ENCODE measurements around the gene PIK3CA. TPM values are rescaled to one million over a fixed set of nuclear protein-coding genes. Genes with fewer than 3 reads are reported as not detected.
A peak's percentile ranks its signal among the peaks of the same experiment; 100 is the strongest.

PIK3CA gene
- total and polyA plus RNA-seq, 4 donors = 4.5 to 42.9 (median 16.0) TPM

- TF ChIP-seq, protein P1, sequence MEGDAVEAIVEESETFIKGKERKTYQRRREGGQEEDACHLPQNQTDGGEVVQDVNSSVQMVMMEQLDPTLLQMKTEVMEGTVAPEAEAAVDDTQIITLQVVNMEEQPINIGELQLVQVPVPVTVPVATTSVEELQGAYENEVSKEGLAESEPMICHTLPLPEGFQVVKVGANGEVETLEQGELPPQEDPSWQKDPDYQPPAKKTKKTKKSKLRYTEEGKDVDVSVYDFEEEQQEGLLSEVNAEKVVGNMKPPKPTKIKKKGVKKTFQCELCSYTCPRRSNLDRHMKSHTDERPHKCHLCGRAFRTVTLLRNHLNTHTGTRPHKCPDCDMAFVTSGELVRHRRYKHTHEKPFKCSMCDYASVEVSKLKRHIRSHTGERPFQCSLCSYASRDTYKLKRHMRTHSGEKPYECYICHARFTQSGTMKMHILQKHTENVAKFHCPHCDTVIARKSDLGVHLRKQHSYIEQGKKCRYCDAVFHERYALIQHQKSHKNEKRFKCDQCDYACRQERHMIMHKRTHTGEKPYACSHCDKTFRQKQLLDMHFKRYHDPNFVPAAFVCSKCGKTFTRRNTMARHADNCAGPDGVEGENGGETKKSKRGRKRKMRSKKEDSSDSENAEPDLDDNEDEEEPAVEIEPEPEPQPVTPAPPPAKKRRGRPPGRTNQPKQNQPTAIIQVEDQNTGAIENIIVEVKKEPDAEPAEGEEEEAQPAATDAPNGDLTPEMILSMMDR (IDR thresholded peaks at IDR 0.05; ENCODE audit: control extremely low read depth, extremely low read depth) = no peak
- ATAC-seq (ENCODE audit: insufficient read depth, low FRiP score) (peak; percentile 100), DNase-seq (peak; percentile 78 to 86 (median 81))
- WGBS, 2 donors = 7 to 14% methylated on average over 54 to 71 of the region's 71 CpGs
- Histone ChIP-seq H3K9me3 (ENCODE audit: control insufficient read depth in 4 of 4, insufficient read depth in 3 of 4, low read length in 3 of 4) (peaks cover 0 to 12% (median 2%) of the 10 kb centered on the region in 4 donors), H3K9ac (ENCODE audit: insufficient read depth in 1 of 2, low read length in 2 of 2) (peak overlapping the region in 1 of 2 donors; percentile 53), H3K36me3 (ENCODE audit: control insufficient read depth in 4 of 4, insufficient read depth in 4 of 4, low read length in 4 of 4) (no peaks in the 10 kb centered on the region), H3K27ac (ENCODE audit: low read depth in 1 of 2, low read length in 1 of 2) (peak overlapping the region; percentile 43 to 70), H3K27me3 (ENCODE audit: control insufficient read depth in 3 of 3, insufficient read depth in 3 of 3, low read length in 2 of 3) (no peaks in the 10 kb centered on the region), H3K4me1 (ENCODE audit: control insufficient read depth in 5 of 5, insufficient read depth in 5 of 5, low read length in 5 of 5) (peaks cover 0 to 3% (median 0%) of the 10 kb centered on the region in 5 donors), H3K4me3 (peak overlapping the region; percentile 61)
Measured at GRCh38 chr3:179260949-179261765, 113.0 kb downstream of the PIK3CA start.

DNA sequence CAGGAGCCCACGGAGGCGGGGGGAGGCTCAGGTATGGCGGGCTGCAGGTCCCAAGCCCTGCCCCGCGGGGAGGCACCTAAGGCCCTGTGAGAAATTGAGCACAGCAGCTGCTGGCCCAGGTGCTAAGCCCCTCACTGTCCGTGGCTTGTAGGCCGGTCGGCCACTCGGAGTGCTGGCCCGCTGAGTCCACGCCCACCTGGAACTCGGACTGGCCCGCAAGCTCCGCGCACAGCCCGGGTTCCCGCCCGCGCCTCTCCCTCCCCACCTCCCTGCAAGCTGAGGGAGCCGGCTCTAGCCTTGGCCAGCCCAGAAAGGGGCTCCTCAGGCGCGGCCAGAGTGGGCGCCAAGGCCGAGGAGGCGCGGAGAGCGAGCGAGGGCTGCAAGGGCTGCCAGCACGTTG lies 115.0 kb downstream of the PIK3CA start:
- DNase-seq = no peak
- Histone ChIP-seq H3K27ac (ENCODE audit: low read depth in 1 of 2, low read length in 1 of 2) (no peak overlapping the region), H3K4me1 (ENCODE audit: control insufficient read depth in 5 of 5, insufficient read depth in 5 of 5, low read length in 5 of 5) (peaks cover 0 to 3% (median 0%) of the 10 kb centered on the region in 5 donors), H3K9me3 (ENCODE audit: control insufficient read depth in 4 of 4, insufficient read depth in 3 of 4, low read length in 3 of 4) (peaks cover 0 to 12% (median 2%) of the 10 kb centered on the region in 4 donors), H3K4me3 (no peak overlapping the region), H3K9ac (ENCODE audit: insufficient read depth in 1 of 2, low read length in 2 of 2) (no peak overlapping the region), H3K27me3 (ENCODE audit: control insufficient read depth in 3 of 3, insufficient read depth in 3 of 3, low read length in 2 of 3) (no peaks in the 10 kb centered on the region), H3K36me3 (ENCODE audit: control insufficient read depth in 4 of 4, insufficient read depth in 4 of 4, low read length in 4 of 4) (no peaks in the 10 kb centered on the region)
- WGBS, 2 donors = 98% methylated on average over 29 of the region's 29 CpGs
- TF ChIP-seq, protein P1 (IDR thresholded peaks at IDR 0.05; ENCODE audit: control extremely low read depth, extremely low read depth) = no peak
- ATAC-seq (ENCODE audit: insufficient read depth, low FRiP score) = no peak

GRCh38 chr3:179264449-179264848 lies 116.3 kb downstream of the PIK3CA start:
- whole genome bisulfite sequencing, 2 donors = 67 to 87% methylated on average over 4 of the region's 4 CpGs
- ATAC-seq (ENCODE audit: insufficient read depth, low FRiP score) (no peak), DNase-seq (no peak)
- H3K9ac ChIP-seq (ENCODE audit: insufficient read depth in 1 of 2, low read length in 2 of 2) = no peak overlapping the region
- peaks cover 0 to 3% (median 0%) of the 10 kb centered on the region in 5 donors for H3K4me1 ChIP-seq (ENCODE audit: control insufficient read depth in 5 of 5, insufficient read depth in 5 of 5, low read length in 5 of 5)
- H3K4me3 ChIP-seq = no peak overlapping the region
- H3K27me3 ChIP-seq (ENCODE audit: control insufficient read depth in 3 of 3, insufficient read depth in 3 of 3, low read length in 2 of 3) = no peaks in the 10 kb centered on the region
- H3K9me3 ChIP-seq (ENCODE audit: control insufficient read depth in 4 of 4, insufficient read depth in 3 of 4, low read length in 3 of 4) = peaks cover 0 to 6% (median 2%) of the 10 kb centered on the region in 4 donors
- TF ChIP-seq, protein P1 (IDR thresholded peaks at IDR 0.05; ENCODE audit: control extremely low read depth, extremely low read depth) = no peak
- H3K27ac ChIP-seq (ENCODE audit: low read depth in 1 of 2, low read length in 1 of 2) = no peak overlapping the region
- no peaks in the 10 kb centered on the region for H3K36me3 ChIP-seq (ENCODE audit: control insufficient read depth in 4 of 4, insufficient read depth in 4 of 4, low read length in 4 of 4)

Measured in lung (tissue), 12 donors.